B cell (primary cell): ENCODE results near the gene HLCS.

Experiments used
- EZH2 ChIP-seq: IDR thresholded peaks from 2 replicates; pipeline ENCODE4 v1.6.1; 2012; ENCODE audit warnings: borderline replicate concordance, low read depth, mild to moderate bottlenecking, moderate library complexity, low read length; ENCODE audit not compliant: insufficient read depth, poor library complexity, severe bottlenecking
- TF ChIP-seq, protein P1 (sequence below): fragments of 200-600 bp; IDR thresholded peaks from one replicate; pipeline ENCODE4 v1.8.0; 2022; ENCODE audit warnings: antibody characterized with exemption, mild to moderate bottlenecking

- TF ChIP-seq, protein P1, sequence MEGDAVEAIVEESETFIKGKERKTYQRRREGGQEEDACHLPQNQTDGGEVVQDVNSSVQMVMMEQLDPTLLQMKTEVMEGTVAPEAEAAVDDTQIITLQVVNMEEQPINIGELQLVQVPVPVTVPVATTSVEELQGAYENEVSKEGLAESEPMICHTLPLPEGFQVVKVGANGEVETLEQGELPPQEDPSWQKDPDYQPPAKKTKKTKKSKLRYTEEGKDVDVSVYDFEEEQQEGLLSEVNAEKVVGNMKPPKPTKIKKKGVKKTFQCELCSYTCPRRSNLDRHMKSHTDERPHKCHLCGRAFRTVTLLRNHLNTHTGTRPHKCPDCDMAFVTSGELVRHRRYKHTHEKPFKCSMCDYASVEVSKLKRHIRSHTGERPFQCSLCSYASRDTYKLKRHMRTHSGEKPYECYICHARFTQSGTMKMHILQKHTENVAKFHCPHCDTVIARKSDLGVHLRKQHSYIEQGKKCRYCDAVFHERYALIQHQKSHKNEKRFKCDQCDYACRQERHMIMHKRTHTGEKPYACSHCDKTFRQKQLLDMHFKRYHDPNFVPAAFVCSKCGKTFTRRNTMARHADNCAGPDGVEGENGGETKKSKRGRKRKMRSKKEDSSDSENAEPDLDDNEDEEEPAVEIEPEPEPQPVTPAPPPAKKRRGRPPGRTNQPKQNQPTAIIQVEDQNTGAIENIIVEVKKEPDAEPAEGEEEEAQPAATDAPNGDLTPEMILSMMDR = peak; percentile 81
- no peak for TF ChIP-seq EZH2
Measured at GRCh38 chr21:37009740-37010341, 43.4 kb upstream of the HLCS start.
